CD4-positive, alpha-beta T cell treated with Interleukin-15 for 1 hour (primary cell): Measurements from ENCODE around the gene LAMTOR3.

Experiments
- DNase-seq: peaks from one replicate; pipeline ENCODE4 v3.0.0-alpha.2; 2020

The LAMTOR3 gene

GRCh38 chr4:99828477-99828876 is 65.8 kb downstream of the LAMTOR3 start:
- no peak for DNase-seq
